ENCODE results near the gene CHMP1A.

CHMP1A gene

GRCh38 chr16:89658221-89658879, 842 bp upstream of the CHMP1A start:
- in situ Hi-C loops (cut with HindIII; ENCODE audit: low sequenced_read_pairs): no loop called here
- DNase-seq (ENCODE audit: low read depth, low spot score): no peak
- peak overlapping the region; percentile 97 for H3K4me3 ChIP-seq (ENCODE audit: low read depth, low read length)
- TF ChIP-seq CTCF (IDR thresholded peaks at IDR 0.05; ENCODE audit: low read depth, low read length): no peak

- no peak for DNase-seq (ENCODE audit: low read depth, low spot score)
- in situ Hi-C loops (cut with HindIII; ENCODE audit: low sequenced_read_pairs): no loop called here
- no peak for TF ChIP-seq CTCF (IDR thresholded peaks at IDR 0.05; ENCODE audit: low read depth, low read length)
- H3K4me3 ChIP-seq (ENCODE audit: low read depth, low read length): peak overlapping the region; percentile 97
Measured at GRCh38 chr16:89656435-89657121, 930 bp downstream of the CHMP1A start.

GRCh38 chr16:89655062-89655643, 2.4 kb downstream of the CHMP1A start:
- in situ Hi-C loops (cut with HindIII; ENCODE audit: low sequenced_read_pairs): no loop called here
- TF ChIP-seq CTCF (IDR thresholded peaks at IDR 0.05; ENCODE audit: low read depth, low read length): no peak
- no peak for DNase-seq (ENCODE audit: low read depth, low spot score)
- H3K4me3 ChIP-seq (ENCODE audit: low read depth, low read length): no peak overlapping the region

- TF ChIP-seq CTCF (IDR thresholded peaks at IDR 0.05; ENCODE audit: low read depth, low read length): no peak
- in situ Hi-C loops (cut with HindIII; ENCODE audit: low sequenced_read_pairs): no loop called here
Measured at GRCh38 chr16:89653656-89654295, 3.7 kb downstream of the CHMP1A start.

GRCh38 chr16:89651584-89651983, 5.9 kb downstream of the CHMP1A start:
- no peak overlapping the region for H3K4me3 ChIP-seq (ENCODE audit: low read depth, low read length)
- no peak for TF ChIP-seq CTCF (IDR thresholded peaks at IDR 0.05; ENCODE audit: low read depth, low read length)
- no peak for DNase-seq (ENCODE audit: low read depth, low spot score)
- in situ Hi-C loops (cut with HindIII; ENCODE audit: low sequenced_read_pairs): no loop called here

More at GRCh38 chr16:89653656-89654295, 3.7 kb downstream of the CHMP1A start:
- no peak overlapping the region for H3K4me3 ChIP-seq (ENCODE audit: low read depth, low read length)
- no peak for DNase-seq (ENCODE audit: low read depth, low spot score)

- no peak for DNase-seq (ENCODE audit: low read depth, low spot score)
- TF ChIP-seq CTCF (IDR thresholded peaks at IDR 0.05; ENCODE audit: low read depth, low read length): no peak
- no peak overlapping the region for H3K4me3 ChIP-seq (ENCODE audit: low read depth, low read length)
- in situ Hi-C loops (cut with HindIII; ENCODE audit: low sequenced_read_pairs): no loop called here
Measured at GRCh38 chr16:89646906-89647305, 10.6 kb downstream of the CHMP1A start.
